Vagina (tissue), 2 donors: ENCODE results near the gene SLC5A1. TPM values are rescaled to one million over a fixed set of nuclear protein-coding genes. Genes with fewer than 3 reads are reported as not detected.

Experiments
- DNase-seq, 2 donors: peaks; one replicate each; pipeline ENCODE4 v3.0.0-alpha.2; 2017; ENCODE audit errors: extremely low spot score in 2 of 2
- H3K27ac ChIP-seq: fragments of 200-600 bp; sonication (generic); one replicate; pipeline ENCODE4 v1.5.1; 2019
- H3K27me3 ChIP-seq: fragments of 200-600 bp; sonication (generic); one replicate; pipeline ENCODE4 v1.5.1; 2019
- H3K36me3 ChIP-seq, 2 donors: fragments of 200-600 bp; sonication (generic); one replicate each; pipeline ENCODE4 v1.5.1; 2017 to 2019
- H3K4me1 ChIP-seq: fragments of 200-600 bp; sonication (generic); one replicate; pipeline ENCODE4 v1.5.1; 2019
- H3K4me3 ChIP-seq, 2 donors: fragments of 200-600 bp; sonication (generic); 1 replicate in 1 of 2; 2 replicates in 1 of 2; pipeline ENCODE4 v1.5.1; 2016 to 2019
- H3K9me3 ChIP-seq: fragments of 200-600 bp; sonication (generic); one replicate; pipeline ENCODE4 v1.5.1; 2019
- CTCF ChIP-seq, 3 experiments: fragments of 450-650 bp in 2 of 3; fragments of 200-600 bp in 1 of 3; sonication (generic) in 1 of 3; IDR thresholded peaks; one replicate each; pipeline ENCODE4 v1.5.1; 2017 to 2019; ENCODE audit warnings: antibody characterized with exemption in 3 of 3, mild to moderate bottlenecking in 2 of 3, moderate library complexity in 2 of 3
- POLR2A ChIP-seq, 2 donors: fragments of 450-650 bp; IDR thresholded peaks; one replicate each; pipeline ENCODE4 v1.6.1; 2017; ENCODE audit warnings: antibody characterized with exemption in 2 of 2, mild to moderate bottlenecking in 2 of 2, moderate library complexity in 2 of 2
- POLR2AphosphoS5 ChIP-seq, 2 donors: sonication (generic); formaldehyde crosslinking; IDR thresholded peaks; one replicate each; pipeline ENCODE4 v1.9.0; 2017; ENCODE audit warnings: antibody characterized with exemption in 2 of 2, mild to moderate bottlenecking in 2 of 2, low read depth in 1 of 2; ENCODE audit not compliant: insufficient read depth in 1 of 2
- intact Hi-C: fragments of 100-400 bp; cut with DNase I; formaldehyde crosslinking; loops from one replicate; pipeline ENCODE4 v1.15.1; 2023
- total RNA-seq: library from RNA; depleted of rRNA; stranded (reverse); fragments of >200 nt; gene quantifications from one replicate; pipeline ENCODE4 v1.2.3, GENCODE V29; 2016

The SLC5A1 gene
- total RNA-seq, 1 donor from 2014 or later, result 5.6 TPM

DNA sequence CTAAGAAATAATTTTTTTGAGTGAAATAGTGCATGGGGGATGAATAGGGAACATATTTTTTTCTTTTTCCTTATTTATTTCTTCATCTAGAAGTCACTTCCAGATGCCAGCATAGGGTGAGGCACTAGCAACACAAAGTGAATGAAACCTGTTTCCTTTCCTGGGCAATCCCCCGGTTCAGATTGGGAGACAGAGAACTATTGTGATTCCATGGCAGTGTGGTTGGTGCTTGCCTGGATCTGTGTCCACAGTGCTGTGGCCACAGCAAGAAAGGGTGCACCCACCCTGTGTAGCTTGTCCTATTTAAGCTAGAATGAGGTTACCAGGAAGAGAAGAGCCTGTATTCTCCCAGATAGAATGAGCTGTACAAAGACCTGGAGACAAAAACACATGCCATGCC is 57.6 kb downstream of the SLC5A1 start:
- intact Hi-C loops, result no loop called here
- H3K4me1 ChIP-seq, result no peaks in the 10 kb centered on the region
- H3K36me3 ChIP-seq, result no peaks in the 10 kb centered on the region
- DNase-seq, result no peak
- no peak overlapping the region for H3K27ac ChIP-seq
- TF ChIP-seq POLR2A (IDR thresholded peaks at IDR 0.05) (no peak), POLR2AphosphoS5 (IDR thresholded peaks at IDR 0.05; ENCODE audit: insufficient read depth in 1 of 2, low read depth in 1 of 2) (no peak), CTCF (IDR thresholded peaks at IDR 0.05) (no peak)
- no peaks in the 10 kb centered on the region for H3K9me3 ChIP-seq
- no peak overlapping the region for H3K4me3 ChIP-seq
- H3K27me3 ChIP-seq, result no peaks in the 10 kb centered on the region

GRCh38 chr22:32103658-32104315 is 60.7 kb downstream of the SLC5A1 start:
- DNase-seq, result no peak
- Histone ChIP-seq H3K36me3 (no peaks in the 10 kb centered on the region), H3K4me3 (no peak overlapping the region), H3K27me3 (no peaks in the 10 kb centered on the region), H3K27ac (no peak overlapping the region), H3K4me1 (no peaks in the 10 kb centered on the region), H3K9me3 (no peaks in the 10 kb centered on the region)
- intact Hi-C loops, result no loop called here
- TF ChIP-seq CTCF (IDR thresholded peaks at IDR 0.05), result no peak
- no peak for TF ChIP-seq POLR2AphosphoS5 (IDR thresholded peaks at IDR 0.05; ENCODE audit: insufficient read depth in 1 of 2, low read depth in 1 of 2)
- no peak for TF ChIP-seq POLR2A (IDR thresholded peaks at IDR 0.05)

DNA sequence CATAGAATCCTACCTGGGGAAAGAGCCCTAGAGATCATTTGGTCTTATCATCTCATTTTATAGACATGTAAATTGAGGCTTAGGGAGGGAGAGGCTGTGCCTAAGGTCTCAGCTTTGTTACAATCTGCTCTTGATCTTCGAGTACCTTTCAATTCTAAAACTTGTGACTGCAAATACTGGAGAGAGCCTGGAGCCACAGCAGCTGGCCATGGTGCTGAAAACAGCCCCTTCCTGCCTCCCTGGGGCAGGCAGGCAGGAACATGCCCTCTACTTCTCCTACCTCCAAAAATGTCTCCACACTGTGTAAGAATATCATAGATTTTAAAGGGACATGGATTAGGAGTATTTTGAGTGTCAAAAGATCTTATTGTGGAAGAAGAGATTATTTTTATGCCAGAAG is 63.9 kb downstream of the SLC5A1 start:
- DNase-seq, result no peak
- intact Hi-C loops, result no loop called here
- Histone ChIP-seq H3K27ac (no peak overlapping the region), H3K27me3 (no peaks in the 10 kb centered on the region), H3K9me3 (no peaks in the 10 kb centered on the region), H3K36me3 (no peaks in the 10 kb centered on the region), H3K4me3 (no peak overlapping the region), H3K4me1 (no peaks in the 10 kb centered on the region)
- no peak for TF ChIP-seq POLR2A (IDR thresholded peaks at IDR 0.05)
- TF ChIP-seq POLR2AphosphoS5 (IDR thresholded peaks at IDR 0.05; ENCODE audit: insufficient read depth in 1 of 2, low read depth in 1 of 2), result no peak
- TF ChIP-seq CTCF (IDR thresholded peaks at IDR 0.05), result no peak

DNA sequence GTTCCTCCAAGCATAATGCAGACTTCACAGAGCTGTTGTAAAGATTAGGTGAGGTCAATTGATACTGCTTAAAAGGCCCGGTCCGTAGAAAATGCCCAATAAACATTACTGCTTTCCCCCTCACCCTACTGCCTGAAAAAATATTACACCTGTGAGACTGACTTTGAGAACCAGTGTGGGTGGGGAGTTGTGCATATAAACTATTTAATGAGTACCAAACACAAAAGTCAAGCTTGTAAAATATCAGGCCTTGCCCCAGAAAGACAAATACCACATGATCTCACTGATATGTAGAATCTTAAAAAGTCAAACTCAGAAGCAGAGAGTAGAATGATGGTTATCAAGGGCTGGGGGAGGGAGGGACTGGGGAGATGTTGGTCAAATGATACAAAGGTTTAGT is 69.3 kb downstream of the SLC5A1 start:
- Histone ChIP-seq H3K27ac (no peak overlapping the region), H3K36me3 (no peaks in the 10 kb centered on the region), H3K4me3 (no peak overlapping the region), H3K9me3 (no peaks in the 10 kb centered on the region), H3K27me3 (no peaks in the 10 kb centered on the region), H3K4me1 (no peaks in the 10 kb centered on the region)
- intact Hi-C loops, result no loop called here
- DNase-seq, result no peak
- TF ChIP-seq POLR2AphosphoS5 (IDR thresholded peaks at IDR 0.05; ENCODE audit: insufficient read depth in 1 of 2, low read depth in 1 of 2) (no peak), POLR2A (IDR thresholded peaks at IDR 0.05) (no peak), CTCF (IDR thresholded peaks at IDR 0.05) (no peak)

DNA sequence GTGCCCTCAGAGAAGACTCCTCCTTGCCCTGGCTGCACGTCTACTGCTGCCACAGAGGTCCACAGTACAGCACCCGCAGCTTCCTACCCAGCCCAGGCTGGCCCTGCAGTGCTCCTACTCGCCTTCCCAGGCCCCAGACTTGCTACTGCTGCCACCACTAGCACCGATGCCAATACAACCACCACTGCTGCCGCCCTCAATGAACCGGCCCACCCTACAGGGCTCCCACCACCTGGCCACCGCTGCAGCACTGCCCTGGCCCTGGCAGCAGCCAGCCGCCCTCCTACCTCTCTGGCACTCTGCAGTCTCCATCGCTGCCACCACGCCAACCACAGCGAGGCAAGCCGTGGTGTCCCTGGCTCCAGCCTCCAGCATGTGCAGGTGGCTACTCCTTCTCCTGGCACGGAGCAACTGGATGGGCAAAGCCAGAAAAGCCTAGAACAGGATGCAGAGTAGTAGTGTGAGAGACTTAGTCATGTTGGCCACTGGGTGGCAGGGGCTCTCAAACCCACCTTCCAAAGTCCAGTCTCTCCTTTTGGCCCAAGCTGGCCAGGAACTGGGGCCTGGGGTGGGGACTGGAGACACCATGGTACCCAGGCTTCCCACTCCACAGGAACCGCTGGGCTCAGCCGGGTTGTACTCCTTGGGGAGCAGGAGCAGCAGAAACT is 76.6 kb downstream of the SLC5A1 start:
- no peaks in the 10 kb centered on the region for H3K27me3 ChIP-seq
- no peaks in the 10 kb centered on the region for H3K9me3 ChIP-seq
- H3K4me3 ChIP-seq, result no peak overlapping the region
- peak in 1 of 2 donors; percentile 62 for DNase-seq
- TF ChIP-seq POLR2A (IDR thresholded peaks at IDR 0.05) (no peak), CTCF (IDR thresholded peaks at IDR 0.05) (no peak), POLR2AphosphoS5 (IDR thresholded peaks at IDR 0.05; ENCODE audit: insufficient read depth in 1 of 2, low read depth in 1 of 2) (no peak)
- intact Hi-C loops, result no loop called here
- H3K27ac ChIP-seq, result no peak overlapping the region
- H3K4me1 ChIP-seq, result no peaks in the 10 kb centered on the region
- no peaks in the 10 kb centered on the region for H3K36me3 ChIP-seq
